Astrocyte (in vitro differentiated cells and primary cell): Measurements from ENCODE around the gene TLX1. TPM values are rescaled to one million over a fixed set of nuclear protein-coding genes. Genes with fewer than 3 reads are reported as not detected.

Experiments used
- DNase-seq: peaks from one replicate; pipeline ENCODE4 v3.0.0-alpha.2; 2010; ENCODE audit warnings: low read depth
- FAIRE-seq: peaks from 2 replicates; lab custom pipeline; 2011; peaks lifted over from hg19 to GRCh38; lab: Jason Lieb, UNC
- H2AFZ ChIP-seq: 2 replicates; pipeline ENCODE4 v1.6.0; 2012; ENCODE audit warnings: low read depth, low read length, inconsistent platforms
- H3K27ac ChIP-seq: 2 replicates; pipeline ENCODE4 v1.5.1; 2011; ENCODE audit warnings: low read depth, low read length, inconsistent platforms
- H3K27me3 ChIP-seq: 2 replicates; pipeline ENCODE4 v1.6.0; 2011; ENCODE audit warnings: low read length, inconsistent platforms; ENCODE audit not compliant: insufficient read depth
- H3K36me3 ChIP-seq: 2 replicates; pipeline ENCODE4 v1.5.1; 2011; ENCODE audit warnings: low read length, inconsistent platforms; ENCODE audit not compliant: insufficient read depth
- H3K4me1 ChIP-seq: 2 replicates; pipeline ENCODE4 v1.5.1; 2011; ENCODE audit warnings: low read length, inconsistent platforms; ENCODE audit not compliant: insufficient read depth
- H3K4me2 ChIP-seq: 2 replicates; pipeline ENCODE4 v1.6.0; 2012; ENCODE audit warnings: low read length, inconsistent platforms
- H3K4me3 ChIP-seq: 2 replicates; pipeline ENCODE4 v1.5.1; 2011; ENCODE audit warnings: low read depth, mild to moderate bottlenecking, low read length, inconsistent platforms; ENCODE audit not compliant: insufficient read depth
- H3K79me2 ChIP-seq: 2 replicates; pipeline ENCODE4 v1.6.0; 2012; ENCODE audit warnings: mild to moderate bottlenecking, low read length, inconsistent platforms; ENCODE audit not compliant: insufficient read depth
- H3K9ac ChIP-seq: 2 replicates; pipeline ENCODE4 v1.6.0; 2012; ENCODE audit warnings: mild to moderate bottlenecking, low read length, inconsistent platforms
- H3K9me3 ChIP-seq: 2 replicates; pipeline ENCODE4 v1.5.1; 2012; ENCODE audit warnings: low read depth, mild to moderate bottlenecking, low read length, inconsistent platforms; ENCODE audit not compliant: insufficient read depth
- H4K20me1 ChIP-seq: 2 replicates; pipeline ENCODE4 v1.6.0; 2012; ENCODE audit warnings: low read length, inconsistent platforms; ENCODE audit not compliant: insufficient read depth
- H3K27ac Mint-ChIP-seq: one replicate; pipeline ENCODE4 v1.8.0; 2021; ENCODE audit warnings: mild to moderate bottlenecking, mixed read lengths; ENCODE audit not compliant: unreplicated experiment
- H3K27me3 Mint-ChIP-seq: one replicate; pipeline ENCODE4 v1.8.0; 2021; ENCODE audit warnings: low read depth, mixed read lengths; ENCODE audit not compliant: unreplicated experiment
- H3K36me3 Mint-ChIP-seq: one replicate; pipeline ENCODE4 v1.8.0; 2021; ENCODE audit warnings: low read depth, mixed read lengths; ENCODE audit not compliant: unreplicated experiment
- H3K4me1 Mint-ChIP-seq: one replicate; pipeline ENCODE4 v1.8.0; 2021; ENCODE audit warnings: low read depth, mixed read lengths; ENCODE audit not compliant: unreplicated experiment
- H3K4me3 Mint-ChIP-seq: one replicate; pipeline ENCODE4 v1.8.0; 2021; ENCODE audit warnings: mild to moderate bottlenecking, moderate library complexity, mixed read lengths; ENCODE audit not compliant: unreplicated experiment
- H3K9me3 Mint-ChIP-seq: one replicate; pipeline ENCODE4 v1.8.0; 2021; ENCODE audit warnings: mild to moderate bottlenecking, mixed read lengths; ENCODE audit not compliant: unreplicated experiment
- EZH2 ChIP-seq: IDR thresholded peaks from 2 replicates; pipeline ENCODE4 v1.6.1; 2012; ENCODE audit warnings: mild to moderate bottlenecking, low read length, inconsistent platforms; ENCODE audit not compliant: insufficient read depth
- total RNA-seq: library from RNA; stranded (reverse); gene quantifications from 2 replicates; pipeline ENCODE4 v1.2.1, GENCODE V29; 2021
- TF ChIP-seq, protein P1 (sequence below): IDR thresholded peaks from 2 replicates; pipeline ENCODE4 v1.5.1; 2011; ENCODE audit warnings: low read depth, mild to moderate bottlenecking, inconsistent platforms, low read length, moderate library complexity; ENCODE audit not compliant: insufficient read depth

TLX1 gene
- total RNA-seq, 1 donor from 2014 or later: not detected

DNA sequence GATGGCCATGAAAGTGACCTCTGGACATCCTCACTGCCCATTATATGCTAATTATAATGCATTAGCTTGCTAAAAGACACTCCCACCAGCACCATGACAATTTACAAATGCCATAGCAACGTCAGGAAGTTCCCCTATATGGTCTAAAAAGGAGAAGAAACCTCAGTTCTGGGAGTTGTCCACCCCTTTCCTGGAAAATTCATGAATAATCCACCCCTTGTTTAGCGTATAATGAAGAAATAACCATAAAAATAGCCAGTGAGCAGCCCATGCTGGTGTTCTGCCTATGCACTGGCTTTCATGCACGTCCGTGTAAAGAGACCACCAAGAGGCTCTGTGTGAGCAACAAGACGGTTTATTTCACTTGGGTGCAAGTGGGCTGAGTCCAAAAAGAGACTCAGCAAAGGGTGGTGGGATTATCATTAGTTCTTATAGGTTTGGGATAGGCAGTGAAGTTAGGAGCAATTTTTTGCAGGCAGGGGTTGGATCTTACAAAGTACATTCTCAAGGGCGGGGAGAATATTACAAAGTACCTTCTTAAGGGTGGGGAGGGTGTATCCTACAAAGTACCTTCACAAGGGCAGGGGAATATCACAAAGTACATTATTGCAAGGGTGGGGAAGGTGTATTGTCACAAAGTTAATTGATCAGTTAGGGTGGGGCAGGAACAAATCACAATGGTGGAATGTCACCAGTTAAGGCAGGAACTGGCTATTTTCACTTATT, 52.5 kb downstream of the TLX1 start:
- no peak overlapping the region for H3K27ac Mint-ChIP-seq
- no peaks in the 10 kb centered on the region for H3K9me3 Mint-ChIP-seq
- Histone ChIP-seq H3K9ac (no peak overlapping the region), H2AFZ (no peak overlapping the region), H3K36me3 (no peaks in the 10 kb centered on the region), H3K27ac (no peak overlapping the region), H4K20me1 (no peaks in the 10 kb centered on the region), H3K27me3 (peaks cover 21% of the 10 kb centered on the region), H3K9me3 (no peaks in the 10 kb centered on the region), H3K4me2 (no peak overlapping the region), H3K4me1 (no peaks in the 10 kb centered on the region), H3K4me3 (no peak overlapping the region), H3K79me2 (no peaks in the 10 kb centered on the region)
- no peak overlapping the region for H3K4me3 Mint-ChIP-seq
- DNase-seq (no peak), FAIRE-seq (no peak)
- no peaks in the 10 kb centered on the region for H3K36me3 Mint-ChIP-seq
- H3K4me1 Mint-ChIP-seq: no peaks in the 10 kb centered on the region
- TF ChIP-seq EZH2: no peak
- TF ChIP-seq, protein P1, sequence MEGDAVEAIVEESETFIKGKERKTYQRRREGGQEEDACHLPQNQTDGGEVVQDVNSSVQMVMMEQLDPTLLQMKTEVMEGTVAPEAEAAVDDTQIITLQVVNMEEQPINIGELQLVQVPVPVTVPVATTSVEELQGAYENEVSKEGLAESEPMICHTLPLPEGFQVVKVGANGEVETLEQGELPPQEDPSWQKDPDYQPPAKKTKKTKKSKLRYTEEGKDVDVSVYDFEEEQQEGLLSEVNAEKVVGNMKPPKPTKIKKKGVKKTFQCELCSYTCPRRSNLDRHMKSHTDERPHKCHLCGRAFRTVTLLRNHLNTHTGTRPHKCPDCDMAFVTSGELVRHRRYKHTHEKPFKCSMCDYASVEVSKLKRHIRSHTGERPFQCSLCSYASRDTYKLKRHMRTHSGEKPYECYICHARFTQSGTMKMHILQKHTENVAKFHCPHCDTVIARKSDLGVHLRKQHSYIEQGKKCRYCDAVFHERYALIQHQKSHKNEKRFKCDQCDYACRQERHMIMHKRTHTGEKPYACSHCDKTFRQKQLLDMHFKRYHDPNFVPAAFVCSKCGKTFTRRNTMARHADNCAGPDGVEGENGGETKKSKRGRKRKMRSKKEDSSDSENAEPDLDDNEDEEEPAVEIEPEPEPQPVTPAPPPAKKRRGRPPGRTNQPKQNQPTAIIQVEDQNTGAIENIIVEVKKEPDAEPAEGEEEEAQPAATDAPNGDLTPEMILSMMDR: no peak
- peaks cover 32% of the 10 kb centered on the region for H3K27me3 Mint-ChIP-seq

Other genes with a start within 250 kb of the TLX1 start
- 19.6 and 20.3 TPM in 2 replicates for gene SLF2, start 218.3 kb upstream of the TLX1 start, total RNA-seq
- 5.9 and 7.1 TPM in 2 replicates for gene SEMA4G, start 161.8 kb upstream of the TLX1 start, total RNA-seq
- gene MRPL43, start 143.8 kb upstream of the TLX1 start, total RNA-seq: 61.3 and 75.1 TPM in 2 replicates
- gene TWNK, start 143.8 kb upstream of the TLX1 start, total RNA-seq: 12.9 TPM in 2 replicates
- gene LZTS2, start 131.5 kb upstream of the TLX1 start, total RNA-seq: 69.9 and 73.9 TPM in 2 replicates
- 2.2 and 4.5 TPM in 2 replicates for gene PDZD7, start 100.2 kb upstream of the TLX1 start, total RNA-seq
- gene SFXN3, start 100.1 kb upstream of the TLX1 start, total RNA-seq: 59.2 and 68.3 TPM in 2 replicates
- 8.1 and 9.6 TPM in 2 replicates for gene KAZALD1, start 69.3 kb upstream of the TLX1 start, total RNA-seq
- gene LBX1, start 98.2 kb downstream of the TLX1 start, total RNA-seq: not detected in 2 replicates
- 32.8 and 33.3 TPM in 2 replicates for gene BTRC, start 222.9 kb downstream of the TLX1 start, total RNA-seq